Measurements from ENCODE around the gene CDC20B.

GRCh38 chr5:55102348-55102747 lies 70.6 kb downstream of the CDC20B start, which contains the start of gene GZMA:
- TF ChIP-seq, protein P1, sequence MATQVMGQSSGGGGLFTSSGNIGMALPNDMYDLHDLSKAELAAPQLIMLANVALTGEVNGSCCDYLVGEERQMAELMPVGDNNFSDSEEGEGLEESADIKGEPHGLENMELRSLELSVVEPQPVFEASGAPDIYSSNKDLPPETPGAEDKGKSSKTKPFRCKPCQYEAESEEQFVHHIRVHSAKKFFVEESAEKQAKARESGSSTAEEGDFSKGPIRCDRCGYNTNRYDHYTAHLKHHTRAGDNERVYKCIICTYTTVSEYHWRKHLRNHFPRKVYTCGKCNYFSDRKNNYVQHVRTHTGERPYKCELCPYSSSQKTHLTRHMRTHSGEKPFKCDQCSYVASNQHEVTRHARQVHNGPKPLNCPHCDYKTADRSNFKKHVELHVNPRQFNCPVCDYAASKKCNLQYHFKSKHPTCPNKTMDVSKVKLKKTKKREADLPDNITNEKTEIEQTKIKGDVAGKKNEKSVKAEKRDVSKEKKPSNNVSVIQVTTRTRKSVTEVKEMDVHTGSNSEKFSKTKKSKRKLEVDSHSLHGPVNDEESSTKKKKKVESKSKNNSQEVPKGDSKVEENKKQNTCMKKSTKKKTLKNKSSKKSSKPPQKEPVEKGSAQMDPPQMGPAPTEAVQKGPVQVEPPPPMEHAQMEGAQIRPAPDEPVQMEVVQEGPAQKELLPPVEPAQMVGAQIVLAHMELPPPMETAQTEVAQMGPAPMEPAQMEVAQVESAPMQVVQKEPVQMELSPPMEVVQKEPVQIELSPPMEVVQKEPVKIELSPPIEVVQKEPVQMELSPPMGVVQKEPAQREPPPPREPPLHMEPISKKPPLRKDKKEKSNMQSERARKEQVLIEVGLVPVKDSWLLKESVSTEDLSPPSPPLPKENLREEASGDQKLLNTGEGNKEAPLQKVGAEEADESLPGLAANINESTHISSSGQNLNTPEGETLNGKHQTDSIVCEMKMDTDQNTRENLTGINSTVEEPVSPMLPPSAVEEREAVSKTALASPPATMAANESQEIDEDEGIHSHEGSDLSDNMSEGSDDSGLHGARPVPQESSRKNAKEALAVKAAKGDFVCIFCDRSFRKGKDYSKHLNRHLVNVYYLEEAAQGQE (IDR thresholded peaks at IDR 0.05; ENCODE audit: insufficient replicate concordance, low read depth), result no peak
- no peak for TF ChIP-seq CTCF (IDR thresholded peaks at IDR 0.05; ENCODE audit: insufficient read depth, low read length)
- TF ChIP-seq POLR2AphosphoS5 (IDR thresholded peaks at IDR 0.05; ENCODE audit: low read depth), result no peak
- TF ChIP-seq GABPA (IDR thresholded peaks at IDR 0.05; ENCODE audit: low read depth), result no peak
